ENCODE measurements around the gene SLC25A26.

Gene SLC25A26

GRCh38 chr3:66350601-66351000 lies 129.8 kb downstream of the SLC25A26 start:
- Histone ChIP-seq H3K9me3 (ENCODE audit: control insufficient read depth, insufficient read depth, low read length) (no peaks in the 10 kb centered on the region), H4K20me1 (ENCODE audit: control insufficient read depth, insufficient read depth, low read depth, low read length) (no peaks in the 10 kb centered on the region), H3F3A (ENCODE audit: control insufficient read depth, insufficient read depth) (no peaks in the 10 kb centered on the region), H3K4me1 (ENCODE audit: control insufficient read depth, low read length) (no peaks in the 10 kb centered on the region), H3K4me2 (ENCODE audit: low read length) (no peak overlapping the region), H3K9me2 (replicated peaks; ENCODE audit: control insufficient read depth, low read length) (no peaks in the 10 kb centered on the region), H3K27me3 (ENCODE audit: control insufficient read depth, low read length) (no peaks in the 10 kb centered on the region), H3K36me3 (ENCODE audit: control insufficient read depth, low read length) (no peaks in the 10 kb centered on the region), H3K27ac (ENCODE audit: low read depth, low read length) (no peak overlapping the region), H3K4me3 (ENCODE audit: low read length) (no peak overlapping the region), H3K79me2 (ENCODE audit: control insufficient read depth, low read length) (no peaks in the 10 kb centered on the region)
- TF ChIP-seq CTCF (IDR thresholded peaks at IDR 0.05; ENCODE audit: low read depth, low read length, poor library complexity, severe bottlenecking) (no peak), EZH2phosphoT487 (IDR thresholded peaks at IDR 0.05; ENCODE audit: borderline replicate concordance, low read length) (no peak)

GRCh38 chr3:66353039-66353438 lies 132.2 kb downstream of the SLC25A26 start:
- Histone ChIP-seq H4K20me1 (ENCODE audit: control insufficient read depth, insufficient read depth, low read depth, low read length) (no peaks in the 10 kb centered on the region), H3K27ac (ENCODE audit: low read depth, low read length) (no peak overlapping the region), H3K4me3 (ENCODE audit: low read length) (no peak overlapping the region), H3F3A (ENCODE audit: control insufficient read depth, insufficient read depth) (no peaks in the 10 kb centered on the region), H3K4me1 (ENCODE audit: control insufficient read depth, low read length) (no peaks in the 10 kb centered on the region), H3K9me2 (replicated peaks; ENCODE audit: control insufficient read depth, low read length) (no peaks in the 10 kb centered on the region), H3K9me3 (ENCODE audit: control insufficient read depth, insufficient read depth, low read length) (no peaks in the 10 kb centered on the region), H3K79me2 (ENCODE audit: control insufficient read depth, low read length) (no peaks in the 10 kb centered on the region), H3K4me2 (ENCODE audit: low read length) (no peak overlapping the region), H3K36me3 (ENCODE audit: control insufficient read depth, low read length) (no peaks in the 10 kb centered on the region), H3K27me3 (ENCODE audit: control insufficient read depth, low read length) (no peaks in the 10 kb centered on the region)
- no peak for TF ChIP-seq EZH2phosphoT487 (IDR thresholded peaks at IDR 0.05; ENCODE audit: borderline replicate concordance, low read length)

- H3K4me1 ChIP-seq (ENCODE audit: control insufficient read depth, low read length), result no peaks in the 10 kb centered on the region
These were observed 132.7 kb downstream of the SLC25A26 start for GRCh38 chr3:66353530-66353929.

GRCh38 chr3:66354001-66354400 lies 133.2 kb downstream of the SLC25A26 start:
- no peaks in the 10 kb centered on the region for H3K79me2 ChIP-seq (ENCODE audit: control insufficient read depth, low read length)
- no peak overlapping the region for H3K4me3 ChIP-seq (ENCODE audit: low read length)
- no peak overlapping the region for H3K4me2 ChIP-seq (ENCODE audit: low read length)
- H3K36me3 ChIP-seq (ENCODE audit: control insufficient read depth, low read length), result no peaks in the 10 kb centered on the region
- no peaks in the 10 kb centered on the region for H3F3A ChIP-seq (ENCODE audit: control insufficient read depth, insufficient read depth)
- no peaks in the 10 kb centered on the region for H3K27me3 ChIP-seq (ENCODE audit: control insufficient read depth, low read length)
- H3K27ac ChIP-seq (ENCODE audit: low read depth, low read length), result no peak overlapping the region
- TF ChIP-seq CTCF (IDR thresholded peaks at IDR 0.05; ENCODE audit: low read depth, low read length, poor library complexity, severe bottlenecking) (no peak), EZH2phosphoT487 (IDR thresholded peaks at IDR 0.05; ENCODE audit: borderline replicate concordance, low read length) (no peak)
- no peaks in the 10 kb centered on the region for H3K9me3 ChIP-seq (ENCODE audit: control insufficient read depth, insufficient read depth, low read length)
- no peaks in the 10 kb centered on the region for H4K20me1 ChIP-seq (ENCODE audit: control insufficient read depth, insufficient read depth, low read depth, low read length)
- no peaks in the 10 kb centered on the region for H3K9me2 ChIP-seq (replicated peaks; ENCODE audit: control insufficient read depth, low read length)
- no peaks in the 10 kb centered on the region for H3K4me1 ChIP-seq (ENCODE audit: control insufficient read depth, low read length)

More at GRCh38 chr3:66353530-66353929, 132.7 kb downstream of the SLC25A26 start:
- Histone ChIP-seq H3K4me3 (ENCODE audit: low read length) (no peak overlapping the region), H3K9me2 (replicated peaks; ENCODE audit: control insufficient read depth, low read length) (no peaks in the 10 kb centered on the region), H3K27ac (ENCODE audit: low read depth, low read length) (no peak overlapping the region), H3K9me3 (ENCODE audit: control insufficient read depth, insufficient read depth, low read length) (no peaks in the 10 kb centered on the region), H3K27me3 (ENCODE audit: control insufficient read depth, low read length) (no peaks in the 10 kb centered on the region), H3F3A (ENCODE audit: control insufficient read depth, insufficient read depth) (no peaks in the 10 kb centered on the region), H3K4me2 (ENCODE audit: low read length) (no peak overlapping the region), H4K20me1 (ENCODE audit: control insufficient read depth, insufficient read depth, low read depth, low read length) (no peaks in the 10 kb centered on the region), H3K79me2 (ENCODE audit: control insufficient read depth, low read length) (no peaks in the 10 kb centered on the region), H3K36me3 (ENCODE audit: control insufficient read depth, low read length) (no peaks in the 10 kb centered on the region)
- TF ChIP-seq CTCF (IDR thresholded peaks at IDR 0.05; ENCODE audit: low read depth, low read length, poor library complexity, severe bottlenecking) (no peak), EZH2phosphoT487 (IDR thresholded peaks at IDR 0.05; ENCODE audit: borderline replicate concordance, low read length) (no peak)
